ENCODE data around the gene WDR62. TPM values are rescaled to one million over a fixed set of nuclear protein-coding genes. Genes with fewer than 3 reads are reported as not detected.
"Not testable (repeated sequence)": the region's sequence is repeated elsewhere in the genome, so short reads cannot be mapped to it uniquely, and the experiment has no call there.

WDR62 gene
- total and polyA plus RNA-seq, 8 donors, result 0.12 to 0.49 (median 0.37) TPM

- H3K27me3 ChIP-seq, result no peaks in the 10 kb centered on the region
- WGBS, 2 donors, result 93 to 96% methylated on average over 11 of the region's 11 CpGs
- DNase-seq, result no peak
- no peaks in the 10 kb centered on the region for H3K9me3 ChIP-seq
- H3K36me3 ChIP-seq, result no peaks in the 10 kb centered on the region
- TF ChIP-seq CTCF (IDR thresholded peaks at IDR 0.05), result no peak
- no peak overlapping the region for H3K4me3 ChIP-seq
- no peak for ATAC-seq
- no peaks in the 10 kb centered on the region for H3K4me1 ChIP-seq
- FAIRE-seq, result no peak
- H3K27ac ChIP-seq, result no peak overlapping the region
- intact Hi-C loops (cut with DNase I), result no loop called here
Measured at GRCh38 chr19:36067681-36068080, 13.0 kb downstream of the WDR62 start.

GRCh38 chr19:36068810-36069499 lies 14.3 kb downstream of the WDR62 start:
- H3K36me3 ChIP-seq; H3K4me3 ChIP-seq; FAIRE-seq; ATAC-seq; H3K9me3 ChIP-seq; DNase-seq; H3K27ac ChIP-seq; H3K27me3 ChIP-seq; intact Hi-C loops (cut with DNase I); H3K4me1 ChIP-seq: not testable (repeated sequence)
- WGBS, 2 donors, result 95 to 97% methylated on average over 21 to 52 of the region's 57 CpGs

- Histone ChIP-seq H3K36me3 (no peaks in the 10 kb centered on the region), H3K27ac (no peak overlapping the region), H3K4me3 (no peak overlapping the region), H3K4me1 (no peaks in the 10 kb centered on the region), H3K9me3 (no peaks in the 10 kb centered on the region), H3K27me3 (no peaks in the 10 kb centered on the region)
- intact Hi-C loops (cut with DNase I), result no loop called here
- DNase-seq (no peak), ATAC-seq (no peak), FAIRE-seq (no peak)
- WGBS, 2 donors, result 89 to 90% methylated on average over 8 of the region's 8 CpGs
- no peak for TF ChIP-seq CTCF (IDR thresholded peaks at IDR 0.05)
Measured at GRCh38 chr19:36072081-36072480, 17.4 kb downstream of the WDR62 start.

GRCh38 chr19:36073121-36073876 lies 18.6 kb downstream of the WDR62 start:
- Histone ChIP-seq H3K27me3 (no peaks in the 10 kb centered on the region), H3K36me3 (no peaks in the 10 kb centered on the region), H3K9me3 (no peaks in the 10 kb centered on the region), H3K4me3 (no peak overlapping the region), H3K27ac (no peak overlapping the region), H3K4me1 (no peaks in the 10 kb centered on the region)
- DNase-seq (no peak), ATAC-seq (no peak), FAIRE-seq (no peak)
- no peak for TF ChIP-seq CTCF (IDR thresholded peaks at IDR 0.05)
- WGBS, 2 donors, result 84 to 90% methylated on average over 10 of the region's 10 CpGs
- intact Hi-C loops (cut with DNase I), result no loop called here

GRCh38 chr19:36079389-36079945 lies 24.8 kb downstream of the WDR62 start:
- Histone ChIP-seq H3K36me3 (no peaks in the 10 kb centered on the region), H3K4me1 (no peaks in the 10 kb centered on the region), H3K9me3 (no peaks in the 10 kb centered on the region), H3K27me3 (no peaks in the 10 kb centered on the region), H3K27ac (no peak overlapping the region), H3K4me3 (no peak overlapping the region)
- DNase-seq (no peak), ATAC-seq (no peak), FAIRE-seq (no peak)
- 90 to 92% methylated on average over 3 of the region's 3 CpGs for WGBS, 2 donors
- intact Hi-C loops (cut with DNase I), result no loop called here
- no peak for TF ChIP-seq CTCF (IDR thresholded peaks at IDR 0.05)

Measured in pancreas (tissue), 10 donors.